Superior temporal gyrus (tissue), 1 donor: ENCODE data around the gene TRIAP1.
A peak's percentile ranks its signal among the peaks of the same experiment; 100 is the strongest.
"Not testable (repeated sequence)": the region's sequence is repeated elsewhere in the genome, so short reads cannot be mapped to it uniquely, and the experiment has no call there.

Source experiments
- DNase-seq: peaks from one replicate; pipeline ENCODE4 v3.0.0-alpha.2; 2016; ENCODE audit errors: extremely low spot score

The TRIAP1 gene

GRCh38 chr12:120468821-120469449, 22.8 kb upstream of the TRIAP1 start:
- DNase-seq = no peak

- no peak for DNase-seq
Observed at GRCh38 chr12:120468325-120468820, 22.2 kb upstream of the TRIAP1 start.

- no peak for DNase-seq
Observed at GRCh38 chr12:120467439-120467838, 21.3 kb upstream of the TRIAP1 start.

GRCh38 chr12:120466560-120467315, 20.6 kb upstream of the TRIAP1 start:
- DNase-seq = no peak

GRCh38 chr12:120465756-120466155, 19.6 kb upstream of the TRIAP1 start:
- DNase-seq = no peak

- no peak for DNase-seq
Observed at GRCh38 chr12:120463712-120464111, 17.5 kb upstream of the TRIAP1 start.

- no peak for DNase-seq
Observed at GRCh38 chr12:120462099-120462640, 16.0 kb upstream of the TRIAP1 start.

- no peak for DNase-seq
Observed at GRCh38 chr12:120460157-120460556, 14.0 kb upstream of the TRIAP1 start.

- DNase-seq = no peak
Observed at GRCh38 chr12:120457133-120457532, 10.9 kb upstream of the TRIAP1 start.

GRCh38 chr12:120455302-120455701, 9.1 kb upstream of the TRIAP1 start:
- no peak for DNase-seq

GRCh38 chr12:120453977-120454376, 7.8 kb upstream of the TRIAP1 start:
- no peak for DNase-seq

- no peak for DNase-seq
Observed at GRCh38 chr12:120453060-120453750, 7.0 kb upstream of the TRIAP1 start.

GRCh38 chr12:120452524-120452923, 6.3 kb upstream of the TRIAP1 start:
- DNase-seq = not testable (repeated sequence)

GRCh38 chr12:120447992-120448391, 1.8 kb upstream of the TRIAP1 start:
- no peak for DNase-seq

GRCh38 chr12:120446844-120447178, 627 bp upstream of the TRIAP1 start:
- not testable (repeated sequence) for DNase-seq

GRCh38 chr12:120444676-120445075, 1.5 kb downstream of the TRIAP1 start:
- DNase-seq = no peak

- DNase-seq = peak; percentile 39
Observed at GRCh38 chr12:120439646-120440247, 6.4 kb downstream of the TRIAP1 start.

- DNase-seq = no peak
Observed at GRCh38 chr12:120438495-120439198, 7.5 kb downstream of the TRIAP1 start.

GRCh38 chr12:120437735-120438494, 8.3 kb downstream of the TRIAP1 start, which contains the start of gene COX6A1:
Gene COX6A1 (plus strand): TSS chr12:120438113. CDS start chr12:120438127, 14 bp downstream.
- DNase-seq = peak; percentile 98

- no peak for DNase-seq
Observed at GRCh38 chr12:120432772-120433525, 13.2 kb downstream of the TRIAP1 start.
